GM21360 (cell line): ENCODE measurements around the gene PCBP3.
"Not testable (repeated sequence)": the region's sequence is repeated elsewhere in the genome, so short reads cannot be mapped to it uniquely, and the experiment has no call there.

Experiments
- ATAC-seq: cut with Tn5 transposase; IDR thresholded peaks from one replicate; pipeline ENCODE4 v1.9.1; 2021; ENCODE audit warnings: mild to moderate bottlenecking, moderate library complexity; ENCODE audit not compliant: unreplicated experiment

PCBP3 gene

DNA sequence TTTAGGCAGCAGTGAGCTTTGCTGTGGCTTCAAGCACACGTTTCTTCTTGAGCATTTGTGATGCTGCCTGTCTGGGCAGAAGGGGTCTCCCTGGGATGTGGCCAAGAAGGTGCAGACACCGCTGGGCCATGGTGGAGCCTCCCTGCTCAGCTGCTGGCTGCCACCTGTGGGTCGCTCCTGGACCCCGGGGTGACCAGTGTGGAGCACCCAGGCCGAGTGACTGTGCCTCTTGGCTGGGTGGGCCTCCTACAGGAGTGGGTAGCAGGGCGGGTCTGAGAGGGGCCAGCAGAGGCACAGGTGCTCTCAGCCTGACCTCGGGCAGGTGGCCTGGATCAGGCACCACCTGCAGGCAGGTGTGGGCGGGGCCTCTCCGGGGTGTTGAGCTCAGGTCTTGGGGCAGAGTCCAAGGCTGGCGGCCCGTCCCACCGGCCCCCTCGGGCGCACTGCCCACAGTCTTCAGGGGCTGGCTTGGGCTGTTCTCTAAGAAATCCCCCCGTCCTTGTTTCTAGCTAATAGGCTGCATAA is 296.1 kb downstream of the PCBP3 start:
- no peak for ATAC-seq

DNA sequence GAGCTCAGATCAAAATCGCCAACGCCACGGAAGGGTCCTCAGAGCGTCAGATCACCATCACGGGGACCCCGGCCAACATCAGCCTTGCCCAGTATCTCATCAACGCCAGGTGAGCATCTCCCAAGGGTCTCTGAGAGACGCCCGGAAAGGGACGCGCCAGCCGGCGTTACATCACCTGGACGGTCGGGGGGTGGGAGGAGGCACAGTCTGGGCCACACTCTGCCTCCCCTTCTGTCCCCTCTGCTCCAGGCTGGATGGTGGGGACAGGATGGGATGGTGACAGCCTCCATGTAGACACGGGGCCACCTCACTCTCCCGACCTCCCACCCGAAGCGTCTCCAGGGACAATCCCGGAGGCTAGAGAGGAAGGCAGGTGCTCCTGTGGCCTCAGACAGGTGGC is 296.6 kb downstream of the PCBP3 start:
- ATAC-seq: no peak

DNA sequence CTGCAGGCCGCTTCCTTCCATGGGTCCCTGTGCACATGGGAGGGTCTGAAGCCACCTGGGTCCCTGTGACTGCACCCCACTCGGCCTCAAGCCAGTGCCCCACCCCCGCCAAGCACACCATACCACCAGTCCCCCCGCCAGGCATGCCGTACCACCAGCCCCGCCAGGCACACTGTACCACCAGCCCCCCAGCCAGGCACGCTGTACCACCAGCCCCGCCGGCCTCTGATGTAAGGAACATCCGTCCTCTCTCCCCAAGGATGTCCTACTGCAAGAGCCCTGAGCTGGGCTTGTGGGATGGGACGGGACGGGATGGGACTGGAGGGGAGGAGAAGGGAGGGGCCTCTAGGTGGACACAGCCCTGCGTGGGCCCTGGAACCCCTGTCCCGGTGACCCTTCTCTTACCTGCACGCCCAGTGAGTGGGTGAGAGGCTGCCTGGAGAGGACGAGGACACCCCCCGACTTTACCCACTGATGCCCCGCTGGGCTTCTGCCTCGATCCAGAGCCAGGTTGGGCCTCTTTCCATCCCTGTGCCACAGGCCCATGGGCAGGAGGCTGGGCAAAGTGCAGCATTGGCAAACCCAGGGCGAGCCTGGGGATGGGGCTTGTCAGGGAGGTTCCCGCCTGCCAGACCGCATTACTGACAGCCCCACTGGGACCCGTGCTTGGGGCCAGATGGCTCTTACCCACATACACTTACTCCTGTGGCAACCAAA is 297.3 kb downstream of the PCBP3 start:
- no peak for ATAC-seq

DNA sequence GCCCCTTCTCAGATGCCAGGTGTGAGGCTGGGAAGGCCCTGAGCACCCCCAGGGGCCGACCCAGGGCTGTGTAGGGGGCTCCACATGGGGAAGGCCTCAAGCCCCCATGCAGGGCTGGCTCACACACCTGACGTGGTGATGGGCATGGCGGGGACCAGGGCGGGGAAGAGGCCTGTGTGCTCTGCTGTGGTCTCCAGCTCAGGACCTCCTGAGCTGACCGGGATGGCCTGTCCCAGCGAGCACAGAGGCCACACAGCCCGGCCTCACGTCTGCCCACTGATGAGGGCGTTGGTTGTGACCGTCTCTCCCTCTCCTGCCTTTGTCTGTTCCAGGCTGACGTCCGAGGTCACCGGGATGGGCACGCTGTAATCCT is 297.8 kb downstream of the PCBP3 start:
- no peak for ATAC-seq

DNA sequence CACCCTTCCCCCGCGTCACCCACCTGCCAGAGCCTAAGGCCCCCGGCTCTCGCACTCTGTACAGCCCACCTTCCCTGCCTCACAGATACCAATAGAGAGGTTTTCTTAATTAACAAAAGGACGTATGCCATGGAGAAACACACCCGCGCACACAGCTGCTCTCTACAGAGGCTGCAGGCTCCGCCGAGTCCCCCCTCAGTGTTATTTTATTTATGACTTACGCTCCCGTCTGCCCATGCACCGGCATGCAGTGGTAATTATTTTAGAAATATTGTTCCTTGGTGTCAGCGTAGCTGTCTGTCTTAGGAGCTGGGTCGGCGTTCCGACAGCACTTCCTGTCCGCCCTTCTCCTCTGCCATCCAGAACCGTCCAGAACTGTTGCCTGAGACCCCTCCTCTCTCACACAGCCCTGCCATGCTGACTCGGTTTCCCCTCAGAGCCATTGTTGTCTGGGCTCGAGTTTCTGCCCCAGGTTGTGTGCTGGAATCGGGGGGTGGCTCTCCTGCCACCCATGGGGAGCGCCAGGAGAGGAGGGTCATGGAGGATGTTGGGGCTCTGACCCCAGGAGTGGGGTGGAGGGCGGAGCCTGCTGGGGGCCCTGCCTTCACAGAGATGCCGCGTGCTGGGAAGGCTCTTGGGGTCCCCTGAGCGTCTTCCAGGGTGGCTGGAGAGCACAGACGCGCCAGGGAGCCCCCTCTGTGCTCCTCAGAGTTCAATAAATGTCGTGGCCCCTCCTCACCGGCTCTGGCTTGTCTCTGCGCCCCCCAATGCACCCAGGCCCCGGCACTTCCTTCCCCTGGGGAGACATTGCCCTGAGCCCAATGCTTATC is 298.4 kb downstream of the PCBP3 start:
- no peak for ATAC-seq

DNA sequence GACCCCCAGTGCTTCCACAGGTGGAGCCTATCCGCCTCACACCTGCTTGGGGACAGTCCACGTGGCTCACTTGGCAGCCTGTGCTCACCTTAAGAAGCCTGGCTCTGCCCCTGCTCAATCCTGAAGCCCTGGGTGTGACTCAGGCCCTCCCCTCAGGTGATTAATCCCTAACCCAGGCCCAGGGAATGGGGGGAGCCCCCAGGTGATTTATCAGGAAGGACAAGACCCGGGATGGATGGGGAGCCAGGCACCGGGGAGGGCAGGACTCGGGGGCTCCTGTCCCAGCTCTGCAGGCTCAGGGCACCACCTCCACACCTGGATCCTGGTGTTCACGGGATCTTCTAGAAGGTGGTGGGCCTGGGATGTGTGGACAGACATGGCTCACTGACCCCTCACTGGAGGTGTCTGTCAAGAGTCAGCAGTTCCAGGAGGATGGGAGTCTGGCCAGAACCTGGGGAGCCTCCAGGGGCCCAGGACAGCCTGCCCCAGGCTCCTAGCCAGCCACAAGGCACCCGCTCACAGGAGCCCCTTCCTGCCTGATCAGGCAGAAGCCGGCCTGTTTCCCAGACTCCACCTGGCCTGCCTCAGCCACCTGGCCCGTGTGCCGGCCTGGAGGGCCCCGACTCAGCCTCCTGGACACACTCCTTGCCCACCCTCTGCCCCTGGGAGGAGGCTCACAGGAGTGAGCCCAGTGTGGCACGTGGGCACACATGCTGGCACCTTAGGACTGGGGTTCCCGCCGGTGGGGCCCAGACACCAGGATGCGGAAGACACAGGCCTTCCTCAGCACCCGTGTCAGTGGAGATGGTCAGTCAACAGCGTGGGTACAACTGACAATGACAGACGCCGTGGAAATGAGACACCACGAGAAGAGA is 299.5 kb downstream of the PCBP3 start:
- no peak for ATAC-seq

DNA sequence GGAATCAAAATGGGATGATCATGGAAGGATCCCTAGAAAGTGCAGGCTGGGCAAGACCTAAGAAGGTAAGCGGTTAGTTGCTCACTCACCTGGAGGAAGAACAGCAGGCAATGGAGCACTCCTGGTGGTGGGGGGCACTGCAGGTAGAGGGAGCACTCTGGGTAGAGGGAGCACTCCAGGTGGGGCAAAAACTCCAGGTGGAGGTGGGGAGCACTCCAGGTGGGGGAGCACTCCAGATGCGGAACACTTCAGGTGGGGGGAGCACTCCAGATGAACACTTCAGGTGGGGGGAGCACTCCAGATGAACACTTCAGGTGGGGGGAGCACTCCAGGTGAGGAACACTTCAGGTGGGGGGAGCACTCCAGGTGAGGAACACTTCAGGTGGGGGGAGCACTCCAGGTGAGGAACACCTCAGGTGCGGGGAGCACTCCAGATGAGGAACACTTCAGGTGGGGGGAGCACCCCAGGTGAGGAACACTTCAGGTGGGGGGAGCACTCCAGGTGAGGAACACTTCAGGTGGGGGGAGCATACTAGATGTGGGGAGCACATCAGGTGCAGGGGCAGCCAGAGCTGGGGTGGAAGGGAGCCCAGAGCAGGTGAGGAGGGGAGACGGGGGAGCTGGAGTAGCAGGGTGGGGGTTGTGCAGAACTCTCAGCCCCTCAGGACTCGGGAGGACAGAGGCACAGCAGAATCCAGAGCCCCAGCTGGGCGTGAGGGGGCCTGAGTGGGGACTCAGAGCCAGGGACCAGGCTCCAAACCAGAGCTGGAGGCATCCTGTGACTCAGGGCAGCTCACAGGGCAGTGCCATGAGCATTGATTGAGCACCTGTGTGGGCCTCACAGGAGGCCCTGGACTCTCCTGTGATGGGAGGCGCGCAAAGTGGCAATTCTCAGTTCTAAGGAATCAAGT is 300.4 kb downstream of the PCBP3 start:
- ATAC-seq: no peak

DNA sequence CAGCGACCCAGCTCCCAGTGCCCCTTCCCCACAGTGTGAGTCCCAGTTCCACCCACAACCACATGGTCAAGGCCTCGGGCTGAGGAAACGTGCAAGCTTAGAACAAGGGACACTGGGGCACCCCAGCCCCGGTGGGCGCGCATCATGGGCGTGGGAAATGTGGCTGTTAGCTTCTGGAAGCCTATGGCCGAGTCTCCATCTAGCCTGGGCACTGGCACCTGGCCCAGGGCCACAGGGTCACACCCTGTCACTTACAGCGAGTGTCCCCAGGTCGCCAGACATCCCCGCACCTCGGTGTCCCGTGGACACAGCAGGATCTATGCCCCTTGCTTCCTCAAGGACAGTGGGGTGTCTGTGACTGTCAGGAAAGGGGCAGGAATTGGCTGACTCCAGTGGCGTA is 301.1 kb downstream of the PCBP3 start:
- ATAC-seq: no peak

DNA sequence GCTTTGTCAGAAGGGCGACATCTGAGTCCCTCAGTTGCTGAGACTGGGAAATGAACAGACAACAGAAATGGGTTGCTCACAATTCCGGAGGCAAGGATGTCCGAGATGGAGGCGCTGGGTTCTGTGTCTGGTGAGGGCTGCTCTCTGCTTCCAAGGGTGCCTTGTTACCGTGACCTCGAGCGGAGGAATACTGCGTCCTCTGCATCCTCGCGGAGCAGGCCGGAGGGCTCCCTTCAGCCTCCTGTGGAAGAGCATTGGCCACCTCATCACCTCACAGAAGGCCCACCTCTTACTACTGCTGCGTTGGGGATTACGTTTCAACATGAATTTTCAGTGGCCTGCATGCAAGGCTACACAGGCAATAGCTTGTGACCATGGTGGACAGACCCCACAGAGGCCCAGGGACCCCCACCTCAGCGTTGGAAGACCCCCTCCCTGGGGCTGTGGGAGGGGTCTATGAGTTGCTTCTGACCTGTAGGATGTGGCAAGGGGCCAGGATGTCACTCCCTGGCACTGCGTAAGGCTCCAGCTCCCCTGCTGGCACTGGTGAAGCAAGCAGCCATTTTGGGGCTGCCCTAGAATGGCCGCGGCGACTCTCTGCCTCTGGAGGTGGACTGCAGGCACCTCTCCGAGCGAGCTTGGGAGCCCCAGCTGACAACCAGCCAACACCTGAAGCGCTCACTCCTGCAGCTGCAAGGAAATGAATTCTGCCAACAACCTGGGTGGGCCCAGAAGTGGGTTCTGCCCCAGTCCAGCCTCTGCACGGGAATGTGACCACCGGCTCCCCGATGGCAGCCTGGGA is 301.7 kb downstream of the PCBP3 start:
- no peak for ATAC-seq

DNA sequence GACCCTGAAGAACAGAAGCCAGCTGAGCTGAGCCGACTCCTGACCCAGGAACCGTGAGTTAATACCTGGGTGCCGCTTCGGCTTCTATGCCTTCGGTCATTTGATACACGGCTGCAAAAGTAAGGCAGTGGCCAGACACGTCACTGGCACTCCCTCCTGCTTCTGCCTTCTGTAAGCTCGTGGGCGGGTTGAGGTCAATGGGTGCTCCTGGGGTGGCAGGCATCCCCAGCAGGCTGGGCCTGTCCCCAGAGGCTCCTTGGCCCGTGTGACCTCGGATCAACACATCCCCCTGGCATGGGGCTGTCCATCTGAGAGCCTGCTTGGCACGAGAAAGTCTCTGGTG is 302.3 kb downstream of the PCBP3 start:
- no peak for ATAC-seq

DNA sequence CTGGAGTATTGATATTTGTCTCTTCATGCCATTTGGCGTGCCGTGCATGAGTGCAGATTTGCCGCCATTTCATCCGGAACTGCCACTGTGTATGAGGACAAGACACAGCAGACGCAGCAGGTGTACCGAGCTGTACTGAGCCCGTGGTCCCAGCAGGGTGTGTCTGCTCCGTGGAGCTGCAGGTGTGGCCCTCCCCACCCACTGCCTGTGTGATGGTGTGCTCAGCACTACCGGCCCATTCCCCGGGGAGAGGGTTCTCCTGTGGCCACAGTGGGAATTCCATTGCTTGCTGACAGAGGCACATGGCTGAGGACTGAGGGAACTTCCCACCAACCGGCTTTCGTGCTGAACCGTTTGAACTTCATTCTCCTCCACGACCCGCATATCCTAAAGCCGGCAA is 303.8 kb downstream of the PCBP3 start:
- no peak for ATAC-seq

DNA sequence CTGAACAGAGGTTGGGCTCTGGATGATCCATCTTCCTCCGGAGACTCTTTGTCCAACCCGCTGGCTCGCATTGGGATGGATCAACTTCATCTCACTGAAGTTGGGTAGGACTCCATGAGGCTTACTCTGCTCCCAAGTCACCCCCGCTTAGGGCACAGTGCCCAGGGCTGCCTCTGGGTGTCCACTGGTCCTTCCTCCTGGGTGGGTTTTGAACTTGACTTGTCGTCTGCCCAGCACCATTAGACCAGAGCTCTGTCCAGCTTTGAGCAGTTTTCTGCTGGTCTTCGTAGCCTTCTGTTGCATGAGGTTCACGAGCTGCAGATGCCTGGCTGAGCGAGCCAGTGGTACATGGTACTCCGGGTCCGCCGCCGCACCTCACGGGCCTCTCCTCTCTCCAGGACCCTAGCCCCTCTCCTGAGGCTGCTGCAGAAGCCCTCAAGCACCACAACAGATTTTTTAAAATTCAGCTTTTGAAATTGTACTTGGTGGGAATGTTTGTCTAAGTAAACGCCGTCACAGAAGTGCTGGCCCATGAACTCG is 304.3 kb downstream of the PCBP3 start:
- no peak for ATAC-seq

DNA sequence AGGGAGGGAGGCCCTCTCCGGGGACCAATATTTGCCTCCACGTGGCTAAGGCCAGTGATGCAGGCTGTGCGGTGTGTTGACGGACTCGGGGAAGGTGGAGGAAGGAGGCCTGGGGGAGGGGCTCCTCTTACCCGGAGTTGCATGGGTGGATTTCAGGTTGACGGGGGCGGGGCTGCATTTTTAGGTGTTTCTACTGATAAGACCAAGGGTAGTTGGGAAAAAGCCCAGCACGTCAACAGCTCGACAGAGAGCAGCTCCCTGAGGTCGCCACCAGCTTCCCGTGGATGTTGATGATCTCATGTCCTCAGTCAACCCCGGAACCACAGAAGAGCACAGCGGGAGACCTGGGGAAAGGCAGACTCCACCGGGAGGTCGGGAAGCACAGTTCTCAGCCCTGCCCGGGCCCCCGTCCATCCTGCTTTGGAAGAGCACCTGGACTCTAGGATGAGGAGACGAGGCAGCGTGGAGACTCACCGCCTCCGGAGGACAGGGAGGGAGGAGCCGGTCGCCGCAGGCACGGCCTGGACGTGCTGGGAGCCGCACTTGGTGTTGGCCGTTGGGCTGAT is 305.1 kb downstream of the PCBP3 start:
- no peak for ATAC-seq

DNA sequence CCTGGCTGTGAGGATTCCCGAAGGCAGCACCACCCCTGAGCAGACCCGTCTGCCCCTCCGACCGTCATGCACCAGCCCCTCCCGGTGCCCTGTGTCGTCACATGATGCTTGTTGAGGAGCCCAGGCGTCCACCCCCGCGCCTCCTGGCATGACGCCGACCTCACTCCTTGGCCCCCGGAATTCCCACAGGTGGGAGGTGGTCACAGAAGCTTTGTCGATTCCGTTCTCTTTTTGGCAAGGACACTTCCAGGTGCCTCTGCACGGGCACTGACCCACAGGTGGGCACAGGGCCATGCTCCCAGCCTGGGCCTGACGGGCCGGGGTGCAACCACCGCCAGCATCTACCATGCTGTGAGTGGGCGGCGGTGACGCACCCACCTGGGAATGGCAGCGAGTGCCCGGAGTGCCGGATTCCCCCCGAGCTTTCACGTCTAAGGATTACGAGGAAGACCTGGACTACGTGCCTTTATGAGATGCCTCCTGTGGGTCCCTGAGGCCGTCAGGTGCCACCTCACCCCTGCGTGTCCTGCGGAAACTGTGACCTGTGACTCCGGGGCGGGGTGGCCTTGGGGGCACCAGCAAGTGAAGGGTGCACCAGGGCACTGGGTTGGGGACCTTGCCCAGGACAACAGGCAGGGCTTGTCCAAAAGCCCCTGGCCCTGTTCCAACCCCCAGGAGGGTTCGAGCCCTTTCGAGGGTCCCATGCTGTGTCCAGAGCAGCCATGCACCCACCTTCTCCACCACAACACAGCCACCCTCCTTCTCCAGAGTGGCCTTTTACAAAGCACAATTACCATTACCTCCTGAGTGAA is 306.6 kb downstream of the PCBP3 start:
- no peak for ATAC-seq

DNA sequence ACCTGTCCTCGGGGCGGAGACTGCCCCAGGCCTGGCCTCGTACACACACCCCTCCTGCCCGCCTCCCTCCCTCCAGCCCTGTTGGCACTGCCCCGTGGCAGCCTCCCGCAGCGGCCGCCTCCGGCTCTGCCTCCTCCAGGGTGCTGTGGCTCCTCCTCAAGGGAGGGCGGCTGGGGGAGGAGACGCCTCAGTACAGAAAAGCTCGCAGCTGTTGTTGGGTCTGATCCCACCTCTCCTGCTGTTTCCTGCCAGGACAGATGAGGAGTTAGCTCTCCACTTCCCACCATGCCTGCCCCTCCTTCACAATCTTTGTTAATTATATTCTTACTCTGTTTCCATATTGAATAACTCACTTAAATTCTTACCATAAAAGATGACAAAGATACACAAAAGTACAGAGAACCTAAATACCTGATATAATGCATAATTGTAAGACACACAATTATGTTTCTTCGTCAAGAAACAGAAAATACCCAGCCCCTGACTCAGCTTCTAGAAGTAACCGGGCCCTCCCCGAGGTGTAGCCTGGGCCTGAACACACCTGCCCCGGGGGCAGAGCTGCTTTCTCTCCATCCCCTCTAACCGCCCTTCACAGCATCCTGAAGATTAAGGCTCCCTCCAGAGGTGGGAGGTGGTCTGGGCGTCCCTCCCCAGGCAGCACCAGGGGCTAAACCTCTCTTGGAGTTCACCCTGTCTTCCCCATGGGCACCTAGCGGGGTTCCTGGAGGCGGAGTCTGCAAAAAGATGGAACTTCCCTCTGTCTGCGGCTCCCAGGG is 307.4 kb downstream of the PCBP3 start:
- ATAC-seq: no peak

DNA sequence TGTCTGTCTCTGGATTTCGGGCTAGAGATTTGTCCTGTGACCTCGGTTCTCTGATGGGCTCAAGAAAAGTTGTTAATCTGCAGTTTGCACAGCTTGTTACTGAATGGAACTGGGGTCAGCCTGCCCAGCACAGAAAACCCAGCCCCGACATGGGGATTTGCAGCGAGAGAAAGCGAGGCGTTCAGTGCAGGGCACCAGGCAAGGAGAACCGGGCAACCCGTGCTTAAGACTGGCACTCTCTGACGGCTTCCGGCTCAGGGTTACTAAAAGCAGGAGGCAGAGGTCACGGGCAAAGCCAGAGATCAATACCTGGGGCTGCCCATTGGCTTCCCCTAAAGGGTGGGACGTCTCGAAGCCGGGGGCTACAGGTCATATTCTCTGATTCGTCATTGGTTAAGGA is 308.2 kb downstream of the PCBP3 start:
- no peak for ATAC-seq

DNA sequence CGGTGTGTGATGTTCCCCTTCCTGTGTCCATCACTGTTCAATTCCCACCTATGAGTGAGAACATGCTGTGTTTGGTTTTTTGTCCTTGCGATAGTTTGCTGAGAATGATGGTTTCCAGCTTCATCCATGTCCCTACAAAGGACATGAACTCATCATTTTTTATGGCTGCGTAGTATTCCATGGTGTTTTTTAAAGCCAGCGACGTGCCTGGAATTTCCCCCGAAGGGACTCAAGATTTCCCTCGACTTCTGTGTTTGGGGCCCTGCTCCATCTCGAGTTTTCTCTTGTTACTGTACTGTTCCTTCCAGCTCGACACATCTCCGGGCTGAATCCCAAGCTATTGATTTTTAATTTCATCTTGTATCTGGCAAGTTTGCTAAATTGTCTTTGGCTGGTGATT is 309.0 kb downstream of the PCBP3 start:
- not testable (repeated sequence) for ATAC-seq
